GM12878 (cell line): ENCODE data around the gene EEIG2. TPM values are rescaled to one million over a fixed set of nuclear protein-coding genes. Genes with fewer than 3 reads are reported as not detected.

Experiments
- ATAC-seq: fragments of 200-7000 bp; cut with Tn5 transposase; 3 replicates; pipeline ENCODE4 v1.9.1; 2020; ENCODE audit warnings: mild to moderate bottlenecking, moderate library complexity
- BruUV-seq: library from RNA; stranded (reverse); fragments of 400-500 nt; replicated peaks from 2 replicates; lab custom pipeline; 2021; lab: Mats Ljungman, UMichigan
- CTCF ChIA-PET: fragments of 300-600 bp; sonication (Branson Sonifier 250); formaldehyde crosslinking; extraction: SDS; loops from one replicate; lab custom pipeline; 2021; ENCODE audit warnings: inconsistent platforms; lab: Yijun Ruan, JAX
- POLR2A ChIA-PET: fragments of 350-600 bp; formaldehyde crosslinking; extraction: SDS; loops from one replicate; lab custom pipeline; 2021; ENCODE audit warnings: inconsistent platforms; lab: Charles Lee
- RAD21 ChIA-PET: fragments of 300-600 bp; sonication (Branson Sonifier 250); formaldehyde crosslinking; loops from one replicate; lab custom pipeline; 2023; ENCODE audit warnings: antibody characterized with exemption; ENCODE audit not compliant: unreplicated experiment; lab: Charles Lee
- SMC1A ChIA-PET: fragments of 300-600 bp; sonication (Branson Sonifier 250); formaldehyde crosslinking; loops from one replicate; lab custom pipeline; 2023; ENCODE audit not compliant: unreplicated experiment, uncharacterized antibody; lab: Charles Lee
- DNase-seq: peaks from one replicate; pipeline ENCODE4 v3.0.0-alpha.2; 2011; ENCODE audit warnings: low read depth, low spot score
- FAIRE-seq: peaks from 3 replicates; lab custom pipeline; 2011; peaks lifted over from hg19 to GRCh38; lab: Jason Lieb, UNC
- H2AFZ ChIP-seq: 2 replicates; pipeline ENCODE4 v1.6.0; 2011; ENCODE audit warnings: low read depth, low read length, control low read depth; ENCODE audit not compliant: control insufficient read depth
- H3K27ac ChIP-seq: 2 replicates; pipeline ENCODE4 v1.5.1; 2011; ENCODE audit warnings: control low read depth; ENCODE audit not compliant: control insufficient read depth, insufficient read depth
- H3K27me3 ChIP-seq, 2 experiments: replicated peaks in 1 of 2; 2 replicates each; pipeline versions ENCODE4 v1.6.0 to v1.6.1; 2011; ENCODE audit warnings: low read length in 1 of 2; ENCODE audit not compliant: control insufficient read depth in 2 of 2, insufficient read depth in 2 of 2
- H3K36me3 ChIP-seq, 2 experiments: 2 replicates each; pipeline ENCODE4 v1.5.1; 2011; ENCODE audit warnings: low read length in 1 of 2; ENCODE audit not compliant: control insufficient read depth in 2 of 2, insufficient read depth in 2 of 2
- H3K4me1 ChIP-seq: 2 replicates; pipeline ENCODE4 v1.6.1; 2011; ENCODE audit warnings: mild to moderate bottlenecking, low read length, moderate library complexity, mixed read lengths; ENCODE audit not compliant: control insufficient read depth, insufficient read depth
- H3K4me2 ChIP-seq: 2 replicates; pipeline ENCODE4 v1.6.0; 2011; ENCODE audit warnings: control low read depth; ENCODE audit not compliant: control insufficient read depth, insufficient read depth
- H3K4me3 ChIP-seq: fragments of 200-600 bp; sonication (generic); 2 replicates; pipeline ENCODE4 v1.5.1; 2016
- H3K79me2 ChIP-seq: 2 replicates; pipeline ENCODE4 v1.6.0; 2011; ENCODE audit warnings: low read length; ENCODE audit not compliant: control insufficient read depth, insufficient read depth
- H3K9ac ChIP-seq: 2 replicates; pipeline ENCODE4 v1.8.0; 2011; ENCODE audit warnings: low read length, control low read depth, mixed read lengths; ENCODE audit not compliant: control insufficient read depth, insufficient read depth
- H3K9me3 ChIP-seq: replicated peaks from 3 replicates; pipeline ENCODE4 v1.5.1; 2011; ENCODE audit warnings: mild to moderate bottlenecking, low read length; ENCODE audit not compliant: control insufficient read depth, insufficient read depth
- H4K20me1 ChIP-seq: 2 replicates; pipeline ENCODE4 v1.6.0; 2011; ENCODE audit not compliant: control insufficient read depth, insufficient read depth
- BCL11A ChIP-seq: IDR thresholded peaks from 2 replicates; pipeline ENCODE4 v1.6.1; 2011; ENCODE audit warnings: low read depth, low read length
- FOS ChIP-seq: IDR thresholded peaks from 3 replicates; pipeline ENCODE4 v1.6.1; 2011; ENCODE audit warnings: borderline replicate concordance; ENCODE audit not compliant: insufficient read length; ENCODE audit errors: extremely low read depth
- FOXM1 ChIP-seq: IDR thresholded peaks from 2 replicates; pipeline ENCODE4 v1.6.1; 2012; ENCODE audit warnings: low read depth, mild to moderate bottlenecking, inconsistent platforms, low read length, moderate library complexity
- GABPA ChIP-seq: IDR thresholded peaks from 2 replicates; pipeline ENCODE4 v1.6.1; 2014; ENCODE audit warnings: antibody characterized with exemption, low read depth, mild to moderate bottlenecking, inconsistent platforms
- NBN ChIP-seq: fragments of 450-650 bp; IDR thresholded peaks from 2 replicates; pipeline ENCODE4 v1.6.1; 2016
- NFIC ChIP-seq: IDR thresholded peaks from 2 replicates; pipeline ENCODE4 v1.6.1; 2012; ENCODE audit warnings: low read depth, mild to moderate bottlenecking, inconsistent platforms, low read length, moderate library complexity
- NFYA ChIP-seq: IDR thresholded peaks from 2 replicates; pipeline ENCODE4 v1.6.1; 2011; ENCODE audit warnings: low read depth, mild to moderate bottlenecking, low read length, improper control_type of control experiment, borderline replicate concordance
- NFYB ChIP-seq: IDR thresholded peaks from 2 replicates; pipeline ENCODE4 v1.6.1; 2011; ENCODE audit warnings: low read depth, mild to moderate bottlenecking, low read length, improper control_type of control experiment, moderate library complexity; ENCODE audit not compliant: insufficient read depth
- POLR2A ChIP-seq: IDR thresholded peaks from 2 replicates; pipeline ENCODE4 v1.6.1; 2011; ENCODE audit warnings: low read depth, mild to moderate bottlenecking, low read length
- RAD51 ChIP-seq: fragments of 450-650 bp; IDR thresholded peaks from 2 replicates; pipeline ENCODE4 v1.6.1; 2016; ENCODE audit warnings: moderate library complexity, mild to moderate bottlenecking, inconsistent platforms
- RUNX3 ChIP-seq: IDR thresholded peaks from 2 replicates; pipeline ENCODE4 v1.6.1; 2012; ENCODE audit warnings: low read length, inconsistent platforms
- SREBF1 ChIP-seq: IDR thresholded peaks from 2 replicates; pipeline ENCODE4 v1.6.1; 2012; ENCODE audit warnings: mild to moderate bottlenecking, low read length
- YY1 ChIP-seq: IDR thresholded peaks from 2 replicates; pipeline ENCODE4 v1.6.1; 2011; ENCODE audit warnings: low read depth, mild to moderate bottlenecking, low read length
- ZNF384 ChIP-seq: IDR thresholded peaks from 2 replicates; pipeline ENCODE4 v1.6.1; 2012; ENCODE audit warnings: low read depth, mild to moderate bottlenecking, low read length, improper control_type of control experiment, borderline replicate concordance
- ZZZ3 ChIP-seq: IDR thresholded peaks from 2 replicates; pipeline ENCODE4 v1.6.1; 2011; ENCODE audit warnings: low read depth; ENCODE audit not compliant: control insufficient read depth, insufficient read length
- WGBS: methylation state at CpG from one replicate; pipeline ENCODE4 v1.1.6; 2016; ENCODE audit warnings: low lambda C conversion rate; ENCODE audit not compliant: insufficient replicate concordance, insufficient coverage; ENCODE audit errors: missing lambda C conversion rate; 5-methylcytosine and 5-hydroxymethylcytosine counted together
- in situ Hi-C: fragments of 300-500 bp; cut with MboI; formaldehyde crosslinking; loops from 9 replicates; pipeline ENCODE4 v1.14.3; 2018; ENCODE audit warnings: mixed read lengths
- intact Hi-C: fragments of 100-400 bp; cut with micrococcal nuclease; formaldehyde crosslinking; loops from one replicate; pipeline ENCODE4 v1.14.2; 2022; ENCODE audit not compliant: unreplicated experiment
- polyA plus RNA-seq, 11 experiments: library from polyadenylated mRNA; depleted of rRNA in 4 of 11; unstranded in 6 of 11; stranded (reverse) in 5 of 11; fragments of >200 nt; fragmentation: Nextera tagmentation in 4 of 11; fragmentation: Illumina TruSeq in 1 of 11; extraction: Ambion mirVana in 4 of 11; extraction: Trizol in 1 of 11; gene quantifications; 1 replicate in 1 of 11; 2 replicates in 10 of 11; pipeline versions ENCODE4 v1.2.1 to v1.2.3, GENCODE V29; 2011 to 2016; ENCODE audit warnings: inconsistent platforms in 2 of 11, missing spikeins in 2 of 11, low read depth in 1 of 11
- total RNA-seq, 4 experiments: library from RNA; depleted of rRNA in 3 of 4; stranded (reverse); fragments of >200 nt in 3 of 4; fragmentation: Illumina TruSeq in 1 of 4; extraction: Trizol in 1 of 4; gene quantifications; 2 replicates each; pipeline versions ENCODE4 v1.2.1 to v1.2.3, GENCODE V29; 2013 to 2021
- TF ChIP-seq, protein P1 (sequence below): fragments of 450-650 bp; IDR thresholded peaks from 2 replicates; pipeline ENCODE4 v1.6.1; 2017; ENCODE audit warnings: borderline replicate concordance
- TF ChIP-seq, protein P2 (sequence below): IDR thresholded peaks from 2 replicates; pipeline ENCODE4 v1.6.1; 2012; ENCODE audit warnings: low read depth, low read length, improper control_type of control experiment

Gene EEIG2
- total and polyA plus RNA-seq, 10 of the 15 experiments (the other 5 are each of a cell fraction or from before 2014, with no cell fraction given): 1.4 to 17.2 (median 9.8) TPM

DNA sequence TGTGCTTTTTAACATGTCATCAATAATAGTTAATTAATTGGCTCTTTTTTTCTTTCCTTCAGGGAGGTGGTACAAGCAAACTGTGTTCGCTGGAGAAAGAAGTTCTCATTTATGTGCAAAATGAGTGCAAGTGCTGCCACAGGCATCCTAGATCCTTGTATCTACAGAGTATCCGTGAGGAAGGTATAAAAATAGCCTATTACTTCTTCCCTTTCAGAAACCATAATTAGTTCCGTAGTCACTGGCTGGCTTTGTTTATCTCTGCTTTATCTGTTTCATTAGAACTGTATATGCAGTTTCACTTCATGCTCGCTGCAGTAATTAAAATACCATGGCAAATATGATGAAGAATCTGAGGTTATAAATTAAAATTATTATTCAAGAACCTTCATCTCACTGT is 40.6 kb downstream of the EEIG2 start:
- WGBS: 98% methylated on average over 4 of the region's 4 CpGs
- intact Hi-C loops: no loop called here

More for the DNA sequence above, 40.6 kb downstream of the EEIG2 start:
- POLR2A ChIA-PET: no interaction called here
- H3K4me3 ChIP-seq: no peak overlapping the region
- TF ChIP-seq, protein P1, sequence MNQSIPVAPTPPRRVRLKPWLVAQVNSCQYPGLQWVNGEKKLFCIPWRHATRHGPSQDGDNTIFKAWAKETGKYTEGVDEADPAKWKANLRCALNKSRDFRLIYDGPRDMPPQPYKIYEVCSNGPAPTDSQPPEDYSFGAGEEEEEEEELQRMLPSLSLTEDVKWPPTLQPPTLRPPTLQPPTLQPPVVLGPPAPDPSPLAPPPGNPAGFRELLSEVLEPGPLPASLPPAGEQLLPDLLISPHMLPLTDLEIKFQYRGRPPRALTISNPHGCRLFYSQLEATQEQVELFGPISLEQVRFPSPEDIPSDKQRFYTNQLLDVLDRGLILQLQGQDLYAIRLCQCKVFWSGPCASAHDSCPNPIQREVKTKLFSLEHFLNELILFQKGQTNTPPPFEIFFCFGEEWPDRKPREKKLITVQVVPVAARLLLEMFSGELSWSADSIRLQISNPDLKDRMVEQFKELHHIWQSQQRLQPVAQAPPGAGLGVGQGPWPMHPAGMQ: no peak
- TF ChIP-seq ZNF384 (no peak), NBN (no peak), POLR2A (no peak), SREBF1 (no peak), NFIC (no peak), BCL11A (no peak), RAD51 (no peak), NFYA (no peak), ZZZ3 (no peak), NFYB (no peak), GABPA (no peak), FOXM1 (no peak), FOS (no peak), RUNX3 (no peak), YY1 (no peak)
- TF ChIP-seq, protein P2, sequence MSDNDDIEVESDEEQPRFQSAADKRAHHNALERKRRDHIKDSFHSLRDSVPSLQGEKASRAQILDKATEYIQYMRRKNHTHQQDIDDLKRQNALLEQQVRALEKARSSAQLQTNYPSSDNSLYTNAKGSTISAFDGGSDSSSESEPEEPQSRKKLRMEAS: no peak
- TF ChIP-seq, all 136 proteins: peak for 0
- H3K4me2 ChIP-seq: no peak overlapping the region
- no peaks in the 10 kb centered on the region for H3K9me3 ChIP-seq
- no peak for ATAC-seq
- FAIRE-seq: no peak
- H3K27ac ChIP-seq: no peak overlapping the region
- no peaks in the 10 kb centered on the region for H3K79me2 ChIP-seq
- CTCF ChIA-PET: no interaction called here
- no peak for DNase-seq
- no peaks in the 10 kb centered on the region for H3K27me3 ChIP-seq
- SMC1A ChIA-PET: no interaction called here
- no TSS peak for BruUV-seq
- no peaks in the 10 kb centered on the region for H4K20me1 ChIP-seq
- H3K9ac ChIP-seq: no peak overlapping the region
- H3K36me3 ChIP-seq: no peaks in the 10 kb centered on the region; a peak in 1 of 4 replicates
- in situ Hi-C loops: no loop called here
- RAD21 ChIA-PET: no interaction called here
- no peak overlapping the region for H2AFZ ChIP-seq
- H3K4me1 ChIP-seq: no peaks in the 10 kb centered on the region
